PFSK-1 (cell line): Measurements from ENCODE around the gene DLGAP1.

ENCODE experiments used
- POLR2AphosphoS5 ChIP-seq: IDR thresholded peaks from 2 replicates; pipeline ENCODE4 v1.6.1; 2012; ENCODE audit warnings: low read depth, mild to moderate bottlenecking, control low read depth, low read length, moderate library complexity
- REST ChIP-seq, 2 experiments: IDR thresholded peaks; 2 replicates each; pipeline versions ENCODE4 v1.6.1 to v1.8.0; 2011 to 2012; ENCODE audit warnings: low read depth in 2 of 2, low read length in 2 of 2, control low read depth in 1 of 2, inconsistent platforms in 1 of 2, mild to moderate bottlenecking in 1 of 2, moderate library complexity in 1 of 2; ENCODE audit not compliant: insufficient read depth in 1 of 2

GRCh38 chr18:3760741-3761140 is 694.4 kb downstream of the DLGAP1 start:
- TF ChIP-seq REST (IDR thresholded peaks at IDR 0.05; ENCODE audit: insufficient read depth in 1 of 2, low read depth in 2 of 2, low read length in 2 of 2): no peak
- TF ChIP-seq POLR2AphosphoS5: no peak
